Neural progenitor cell (in vitro differentiated cells): ENCODE measurements around the gene COL20A1. TPM values are rescaled to one million over a fixed set of nuclear protein-coding genes. Genes with fewer than 3 reads are reported as not detected.

ENCODE experiments used
- DNase-seq: peaks from one replicate; pipeline ENCODE4 v3.0.0-alpha.2; 2016; ENCODE audit warnings: low spot score
- H2AFZ ChIP-seq: fragments of 200-600 bp; sonication (generic); replicated peaks from 2 replicates; pipeline ENCODE4 v1.6.1; 2016; ENCODE audit warnings: antibody characterized with exemption
- H3F3A ChIP-seq: fragments of 200-600 bp; sonication (generic); 2 replicates; pipeline ENCODE4 v1.6.1; 2016; ENCODE audit warnings: antibody characterized with exemption, low read depth
- H3K27ac ChIP-seq: fragments of 200-600 bp; sonication (generic); 2 replicates; pipeline ENCODE4 v1.5.1; 2016; ENCODE audit warnings: mild to moderate bottlenecking
- H3K27me3 ChIP-seq: fragments of 200-600 bp; sonication (generic); 2 replicates; pipeline ENCODE4 v1.6.1; 2016; ENCODE audit warnings: mild to moderate bottlenecking, moderate library complexity
- H3K36me3 ChIP-seq: fragments of 200-600 bp; sonication (generic); 2 replicates; pipeline ENCODE4 v1.5.1; 2016
- H3K4me1 ChIP-seq: fragments of 200-600 bp; sonication (generic); 2 replicates; pipeline ENCODE4 v1.6.1; 2016; ENCODE audit warnings: mixed run types
- H3K4me2 ChIP-seq: fragments of 200-600 bp; sonication (generic); 2 replicates; pipeline ENCODE4 v1.6.1; 2016
- H3K4me3 ChIP-seq: fragments of 200-600 bp; sonication (generic); 2 replicates; pipeline ENCODE4 v1.5.1; 2016
- H3K79me2 ChIP-seq: fragments of 200-600 bp; sonication (generic); 2 replicates; pipeline ENCODE4 v1.6.1; 2016; ENCODE audit warnings: low read depth
- H3K9ac ChIP-seq: fragments of 200-600 bp; sonication (generic); 2 replicates; pipeline ENCODE4 v1.6.1; 2016
- H3K9me3 ChIP-seq: fragments of 200-600 bp; sonication (generic); 2 replicates; pipeline ENCODE4 v1.5.1; 2016; ENCODE audit warnings: low read depth
- H4K20me1 ChIP-seq: fragments of 200-600 bp; sonication (generic); 2 replicates; pipeline ENCODE4 v1.6.1; 2016; ENCODE audit warnings: low read depth
- H3K27ac Mint-ChIP-seq: 3 replicates; pipeline ENCODE4 v1.8.0; 2021; ENCODE audit warnings: mixed read lengths
- H3K27me3 Mint-ChIP-seq: 2 replicates; pipeline ENCODE4 v1.8.0; 2022; ENCODE audit warnings: low read depth, mild to moderate bottlenecking, inconsistent platforms, moderate library complexity, mixed read lengths; ENCODE audit not compliant: insufficient read depth
- H3K36me3 Mint-ChIP-seq: 3 replicates; pipeline ENCODE4 v1.8.0; 2021; ENCODE audit warnings: mixed read lengths
- H3K4me1 Mint-ChIP-seq: 3 replicates; pipeline ENCODE4 v1.8.0; 2021; ENCODE audit warnings: mixed read lengths
- H3K4me3 Mint-ChIP-seq: 3 replicates; pipeline ENCODE4 v1.8.0; 2021; ENCODE audit warnings: mild to moderate bottlenecking, moderate library complexity, mixed read lengths
- H3K9me3 Mint-ChIP-seq: 3 replicates; pipeline ENCODE4 v1.8.0; 2020; ENCODE audit warnings: mixed read lengths
- CTCF ChIP-seq: fragments of 200-600 bp; sonication (generic); IDR thresholded peaks from 2 replicates; pipeline ENCODE4 v1.5.1; 2017; ENCODE audit warnings: antibody characterized with exemption, mild to moderate bottlenecking
- EZH2 ChIP-seq: fragments of 200-600 bp; sonication (generic); IDR thresholded peaks from 2 replicates; pipeline ENCODE4 v1.6.1; 2017; ENCODE audit warnings: antibody characterized with exemption, mild to moderate bottlenecking, moderate library complexity
- EZH2phosphoT487 ChIP-seq: fragments of 200-600 bp; sonication (generic); IDR thresholded peaks from 2 replicates; pipeline ENCODE4 v1.6.1; 2017; ENCODE audit warnings: antibody characterized with exemption
- total RNA-seq: library from RNA; depleted of rRNA; stranded (reverse); fragments of >200 nt; gene quantifications from 2 replicates; pipeline ENCODE4 v1.2.3, GENCODE V29; 2015; ENCODE audit warnings: low replicate concordance

The COL20A1 gene
- total RNA-seq, 1 donor from 2014 or later, result 0.37 TPM

DNA sequence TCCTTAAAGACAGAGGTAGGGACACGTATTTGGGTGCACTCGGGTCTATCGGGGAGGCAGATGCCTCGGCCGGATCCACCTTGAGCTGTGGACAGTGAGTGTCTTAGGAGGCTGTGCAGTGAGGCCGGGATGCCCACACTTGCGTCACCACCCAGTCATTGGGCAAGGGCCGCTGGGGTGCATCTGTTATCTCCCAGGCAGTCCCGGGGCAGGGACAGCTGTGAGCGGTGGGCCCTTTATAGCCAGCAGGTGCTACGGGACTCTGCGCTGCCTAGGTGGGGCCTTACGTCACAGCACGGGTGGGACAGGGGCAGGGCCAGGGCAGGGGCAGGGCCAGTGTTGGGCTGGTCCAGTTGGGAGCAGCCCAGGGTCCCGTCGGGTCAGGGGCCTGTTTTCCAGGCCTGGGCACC lies 689 bp upstream of the COL20A1 start:
- H4K20me1 ChIP-seq, result peaks cover 6% of the 10 kb centered on the region
- H2AFZ ChIP-seq, result no peak overlapping the region
- DNase-seq, result no peak
- H3K4me3 ChIP-seq, result no peak overlapping the region
- H3K27me3 Mint-ChIP-seq, result peaks cover 3% of the 10 kb centered on the region
- H3K27ac ChIP-seq, result no peak overlapping the region
- no peaks in the 10 kb centered on the region for H3K79me2 ChIP-seq
- H3K9ac ChIP-seq, result no peak overlapping the region
- H3F3A ChIP-seq, result peaks cover 4% of the 10 kb centered on the region
- H3K27me3 ChIP-seq, result peaks cover 15% of the 10 kb centered on the region
- H3K9me3 Mint-ChIP-seq, result no peaks in the 10 kb centered on the region
- no peak overlapping the region for H3K4me3 Mint-ChIP-seq
- H3K36me3 Mint-ChIP-seq, result no peaks in the 10 kb centered on the region
- no peaks in the 10 kb centered on the region for H3K36me3 ChIP-seq
- peak overlapping the region; percentile 79 for H3K27ac Mint-ChIP-seq
- peaks cover 13% of the 10 kb centered on the region for H3K4me1 Mint-ChIP-seq
- H3K4me2 ChIP-seq, result no peak overlapping the region
- no peaks in the 10 kb centered on the region for H3K9me3 ChIP-seq
- H3K4me1 ChIP-seq, result peaks cover 23% of the 10 kb centered on the region
- TF ChIP-seq EZH2 (no peak), EZH2phosphoT487 (no peak)

DNA sequence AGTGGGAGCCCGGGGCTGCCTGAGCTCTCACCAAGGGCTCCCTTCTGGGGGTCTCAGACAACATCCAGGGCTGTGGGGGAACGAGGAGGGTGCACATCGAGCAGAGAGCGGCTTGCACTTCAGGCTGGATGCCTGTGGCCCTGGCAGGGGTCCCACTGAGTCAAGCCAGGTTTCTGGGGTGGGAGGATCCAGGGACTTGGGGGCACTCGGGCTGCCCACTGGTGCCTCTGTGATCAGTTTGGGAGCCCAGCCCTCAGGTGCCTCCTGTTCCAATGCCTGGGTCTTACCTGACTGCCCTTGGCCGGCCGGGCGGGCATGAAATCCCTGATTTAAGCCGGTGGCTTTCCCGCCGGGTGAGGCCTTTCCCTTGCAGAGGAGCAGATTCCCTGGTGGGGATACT lies 470 bp downstream of the COL20A1 start:
- Histone ChIP-seq H3K9ac (no peak overlapping the region), H3K36me3 (no peaks in the 10 kb centered on the region), H2AFZ (no peak overlapping the region), H3K79me2 (no peaks in the 10 kb centered on the region), H3K4me1 (peaks cover 23% of the 10 kb centered on the region), H3K4me3 (no peak overlapping the region), H3K4me2 (no peak overlapping the region), H3K27ac (no peak overlapping the region), H4K20me1 (peaks cover 6% of the 10 kb centered on the region), H3K9me3 (no peaks in the 10 kb centered on the region), H3F3A (peaks cover 4% of the 10 kb centered on the region), H3K27me3 (peaks cover 15% of the 10 kb centered on the region)
- Mint-ChIP-seq H3K4me1 (peaks cover 13% of the 10 kb centered on the region), H3K9me3 (no peaks in the 10 kb centered on the region), H3K27me3 (peaks cover 3% of the 10 kb centered on the region), H3K27ac (no peak overlapping the region), H3K36me3 (no peaks in the 10 kb centered on the region), H3K4me3 (no peak overlapping the region)
- no peak for DNase-seq
- no peak for TF ChIP-seq EZH2phosphoT487
- TF ChIP-seq EZH2, result no peak
- TF ChIP-seq CTCF, result no peak

- peaks cover 23% of the 10 kb centered on the region for H3K4me1 ChIP-seq
- DNase-seq, result peak; percentile 18
Measured at GRCh38 chr20:63293871-63294535, 1.0 kb downstream of the COL20A1 start.

More at GRCh38 chr20:63293871-63294535, 1.0 kb downstream of the COL20A1 start:
- H3K9me3 ChIP-seq, result no peaks in the 10 kb centered on the region
- no peaks in the 10 kb centered on the region for H3K36me3 Mint-ChIP-seq
- no peaks in the 10 kb centered on the region for H3K79me2 ChIP-seq
- peaks cover 6% of the 10 kb centered on the region for H4K20me1 ChIP-seq
- peaks cover 4% of the 10 kb centered on the region for H3F3A ChIP-seq
- no peak overlapping the region for H2AFZ ChIP-seq
- H3K4me3 Mint-ChIP-seq, result no peak overlapping the region
- H3K27ac Mint-ChIP-seq, result no peak overlapping the region
- no peak overlapping the region for H3K9ac ChIP-seq
- H3K27me3 ChIP-seq, result peaks cover 15% of the 10 kb centered on the region
- no peaks in the 10 kb centered on the region for H3K9me3 Mint-ChIP-seq
- TF ChIP-seq EZH2phosphoT487, result no peak
- TF ChIP-seq EZH2, result no peak
- TF ChIP-seq CTCF, result no peak
- H3K4me1 Mint-ChIP-seq, result peaks cover 13% of the 10 kb centered on the region
- H3K27ac ChIP-seq, result no peak overlapping the region
- no peaks in the 10 kb centered on the region for H3K36me3 ChIP-seq
- peaks cover 6% of the 10 kb centered on the region for H3K27me3 Mint-ChIP-seq
- no peak overlapping the region for H3K4me2 ChIP-seq
- no peak overlapping the region for H3K4me3 ChIP-seq
